Sigmoid colon (tissue), 7 donors: ENCODE measurements around the gene LHPP. TPM values are rescaled to one million over a fixed set of nuclear protein-coding genes. Genes with fewer than 3 reads are reported as not detected.

Experiments
- DNase-seq: peaks from one replicate; pipeline ENCODE4 v3.0.0-alpha.2; 2019
- H3K27ac ChIP-seq, 4 donors: fragments of 200-600 bp; sonication (generic); one replicate each; pipeline ENCODE4 v1.5.1; 2016 to 2019; ENCODE audit warnings: mild to moderate bottlenecking in 1 of 4
- H3K27me3 ChIP-seq, 3 donors: fragments of 200-600 bp; sonication (generic); one replicate each; pipeline ENCODE4 v1.5.1; 2019; ENCODE audit warnings: mild to moderate bottlenecking in 1 of 3
- H3K36me3 ChIP-seq, 4 donors: fragments of 200-600 bp; sonication (generic); one replicate each; pipeline ENCODE4 v1.5.1; 2016 to 2019
- H3K4me1 ChIP-seq, 4 donors: fragments of 200-600 bp; sonication (generic); one replicate each; pipeline ENCODE4 v1.5.1; 2017 to 2019
- H3K4me3 ChIP-seq, 4 donors: fragments of 200-600 bp; sonication (generic); one replicate each; pipeline ENCODE4 v1.5.1; 2017 to 2019; ENCODE audit warnings: mild to moderate bottlenecking in 2 of 4, moderate library complexity in 1 of 4
- H3K9me3 ChIP-seq, 4 donors: fragments of 200-600 bp in 3 of 4; sonication (generic) in 3 of 4; one replicate each; pipeline versions ENCODE4 v1.5.1 to v1.6.1; 2013 to 2019
- EP300 ChIP-seq, 4 donors: sonication (generic); formaldehyde crosslinking; IDR thresholded peaks; one replicate each; pipeline ENCODE4 v1.6.1; 2017; ENCODE audit warnings: antibody characterized with exemption in 4 of 4
- POLR2A ChIP-seq, 2 donors: fragments of 450-650 bp; IDR thresholded peaks; one replicate each; pipeline ENCODE4 v1.6.1; 2016; ENCODE audit warnings: antibody characterized with exemption in 2 of 2, mild to moderate bottlenecking in 2 of 2, moderate library complexity in 2 of 2
- POLR2AphosphoS5 ChIP-seq, 4 donors: sonication (generic); formaldehyde crosslinking; IDR thresholded peaks; one replicate each; pipeline ENCODE4 v1.6.1; 2017; ENCODE audit warnings: antibody characterized with exemption in 4 of 4
- WGBS, 2 donors: extraction: QIAGEN DNeasy Blood & Tissue Kit; methylation state at CpG; one replicate each; pipeline ENCODE4 v1.1.7; 2013; 5-methylcytosine and 5-hydroxymethylcytosine counted together
- intact Hi-C: fragments of 100-400 bp; cut with DNase I; formaldehyde crosslinking; loops from one replicate; pipeline ENCODE4 v1.15.1; 2023
- polyA plus RNA-seq, 3 donors: library from polyadenylated mRNA; stranded (reverse); fragments of 200-250 nt; gene quantifications; one replicate each; pipeline ENCODE4 v1.2.3, GENCODE V29; 2013
- total RNA-seq, 4 donors: library from RNA; depleted of rRNA; stranded (reverse); fragments of >200 nt; gene quantifications; one replicate each; pipeline ENCODE4 v1.1.0, GENCODE V29; 2016
- TF ChIP-seq, protein P1 (sequence below), 4 experiments: fragments of 450-650 bp in 3 of 4; fragments of 200-600 bp in 1 of 4; IDR thresholded peaks; one replicate each; pipeline ENCODE4 v1.5.1; 2016 to 2019; ENCODE audit warnings: antibody characterized with exemption in 4 of 4, mild to moderate bottlenecking in 3 of 4, moderate library complexity in 2 of 4
- donor health status: healthy with polysubstance abuse.
- donor health status: Bipolar disorder and iron deficiency.
- donor health status: healthy.

The LHPP gene
- total and polyA plus RNA-seq, 7 donors = 17.1 to 35.7 (median 20.6) TPM

DNA sequence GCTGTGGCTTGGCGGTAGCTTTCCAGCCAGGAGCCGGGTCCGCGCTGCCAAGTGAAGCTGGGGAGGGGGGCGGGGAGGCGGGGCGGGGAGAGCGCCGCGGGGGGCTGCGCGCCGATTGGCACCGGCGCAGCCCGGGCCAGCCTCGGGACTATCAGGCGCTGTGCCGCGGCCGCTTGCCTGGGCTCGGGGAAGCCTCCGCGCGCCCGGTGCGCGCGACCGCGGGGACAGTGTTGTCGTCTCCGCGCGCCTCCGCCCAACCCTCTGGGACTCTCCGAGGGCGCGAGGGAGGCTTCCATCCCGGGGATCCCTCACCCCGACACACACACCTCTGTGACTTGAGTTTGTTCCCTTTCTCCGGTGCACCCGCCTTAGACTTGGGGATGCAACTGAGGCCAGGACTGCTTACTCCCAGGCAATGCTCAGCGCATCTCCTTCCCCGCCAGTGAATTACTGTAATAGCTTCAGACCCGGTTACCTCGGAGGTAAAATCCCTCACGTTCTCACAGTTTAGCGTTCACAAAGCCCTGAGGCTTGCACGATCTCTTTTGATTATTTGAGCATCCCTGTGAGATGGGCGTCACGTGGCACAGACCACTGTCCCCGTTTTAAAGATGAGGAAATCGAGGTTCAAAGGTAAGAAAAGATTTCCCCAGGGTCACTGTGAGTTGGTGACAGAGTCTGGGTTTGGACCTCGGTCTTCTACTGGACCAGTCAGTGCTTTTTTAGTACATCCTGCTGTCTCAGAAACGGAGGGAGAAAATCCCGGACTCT, 11.4 kb upstream of the LHPP start, which contains the start of gene NKX1-2:
TSS of gene NKX1-2 (minus strand) at position 24 of the 771 bp plus-strand sequence. CDS start 92 bp downstream, outside the sequence.
- Histone ChIP-seq H3K27ac (no peak within 1 kb of the TSS), H3K9me3 (no peaks in the 10 kb centered on the region), H3K27me3 (peaks cover 48 to 98% (median 69%) of the 10 kb centered on the region in 3 donors), H3K36me3 (no peaks in the 10 kb centered on the region), H3K4me3 (peak within 1 kb of the TSS in 2 of 4 donors; percentile 25 to 35), H3K4me1 (peaks cover 0 to 36% (median 34%) of the 10 kb centered on the region in 4 donors)
- 3% methylated on average over 57 of the region's 57 CpGs for WGBS, 2 donors
- intact Hi-C loops = no loop called here
- TF ChIP-seq POLR2A (IDR thresholded peaks at IDR 0.05) (no peak), POLR2AphosphoS5 (IDR thresholded peaks at IDR 0.05) (no peak)
- DNase-seq = no peak

GRCh38 chr10:124450783-124451057, 10.9 kb upstream of the LHPP start:
- H3K4me1 ChIP-seq = peaks cover 0 to 36% (median 34%) of the 10 kb centered on the region in 4 donors
- intact Hi-C loops = no loop called here
- no peak for DNase-seq
- no peak overlapping the region for H3K4me3 ChIP-seq
- WGBS, 2 donors = 14 to 20% methylated on average over 5 of the region's 5 CpGs
- H3K27ac ChIP-seq = no peak overlapping the region
- no peaks in the 10 kb centered on the region for H3K9me3 ChIP-seq
- H3K36me3 ChIP-seq = no peaks in the 10 kb centered on the region
- H3K27me3 ChIP-seq = peaks cover 48 to 92% (median 69%) of the 10 kb centered on the region in 3 donors
- TF ChIP-seq POLR2A (IDR thresholded peaks at IDR 0.05) = no peak
- TF ChIP-seq EP300 (IDR thresholded peaks at IDR 0.05) = no peak
- TF ChIP-seq, protein P1, sequence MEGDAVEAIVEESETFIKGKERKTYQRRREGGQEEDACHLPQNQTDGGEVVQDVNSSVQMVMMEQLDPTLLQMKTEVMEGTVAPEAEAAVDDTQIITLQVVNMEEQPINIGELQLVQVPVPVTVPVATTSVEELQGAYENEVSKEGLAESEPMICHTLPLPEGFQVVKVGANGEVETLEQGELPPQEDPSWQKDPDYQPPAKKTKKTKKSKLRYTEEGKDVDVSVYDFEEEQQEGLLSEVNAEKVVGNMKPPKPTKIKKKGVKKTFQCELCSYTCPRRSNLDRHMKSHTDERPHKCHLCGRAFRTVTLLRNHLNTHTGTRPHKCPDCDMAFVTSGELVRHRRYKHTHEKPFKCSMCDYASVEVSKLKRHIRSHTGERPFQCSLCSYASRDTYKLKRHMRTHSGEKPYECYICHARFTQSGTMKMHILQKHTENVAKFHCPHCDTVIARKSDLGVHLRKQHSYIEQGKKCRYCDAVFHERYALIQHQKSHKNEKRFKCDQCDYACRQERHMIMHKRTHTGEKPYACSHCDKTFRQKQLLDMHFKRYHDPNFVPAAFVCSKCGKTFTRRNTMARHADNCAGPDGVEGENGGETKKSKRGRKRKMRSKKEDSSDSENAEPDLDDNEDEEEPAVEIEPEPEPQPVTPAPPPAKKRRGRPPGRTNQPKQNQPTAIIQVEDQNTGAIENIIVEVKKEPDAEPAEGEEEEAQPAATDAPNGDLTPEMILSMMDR (IDR thresholded peaks at IDR 0.05) = no peak
- TF ChIP-seq POLR2AphosphoS5 (IDR thresholded peaks at IDR 0.05) = no peak

GRCh38 chr10:124451276-124451675, 10.3 kb upstream of the LHPP start:
- WGBS, 2 donors = 24 to 48% methylated on average over 6 of the region's 6 CpGs
- Histone ChIP-seq H3K4me1 (peaks cover 0 to 36% (median 34%) of the 10 kb centered on the region in 4 donors), H3K27me3 (peaks cover 44 to 87% (median 67%) of the 10 kb centered on the region in 3 donors), H3K9me3 (no peaks in the 10 kb centered on the region), H3K27ac (no peak overlapping the region), H3K36me3 (no peaks in the 10 kb centered on the region), H3K4me3 (no peak overlapping the region)
- intact Hi-C loops = no loop called here
- TF ChIP-seq, protein P1 (IDR thresholded peaks at IDR 0.05) = no peak
- TF ChIP-seq POLR2AphosphoS5 (IDR thresholded peaks at IDR 0.05) (no peak), EP300 (IDR thresholded peaks at IDR 0.05) (no peak), POLR2A (IDR thresholded peaks at IDR 0.05) (no peak)
- DNase-seq = no peak

DNA sequence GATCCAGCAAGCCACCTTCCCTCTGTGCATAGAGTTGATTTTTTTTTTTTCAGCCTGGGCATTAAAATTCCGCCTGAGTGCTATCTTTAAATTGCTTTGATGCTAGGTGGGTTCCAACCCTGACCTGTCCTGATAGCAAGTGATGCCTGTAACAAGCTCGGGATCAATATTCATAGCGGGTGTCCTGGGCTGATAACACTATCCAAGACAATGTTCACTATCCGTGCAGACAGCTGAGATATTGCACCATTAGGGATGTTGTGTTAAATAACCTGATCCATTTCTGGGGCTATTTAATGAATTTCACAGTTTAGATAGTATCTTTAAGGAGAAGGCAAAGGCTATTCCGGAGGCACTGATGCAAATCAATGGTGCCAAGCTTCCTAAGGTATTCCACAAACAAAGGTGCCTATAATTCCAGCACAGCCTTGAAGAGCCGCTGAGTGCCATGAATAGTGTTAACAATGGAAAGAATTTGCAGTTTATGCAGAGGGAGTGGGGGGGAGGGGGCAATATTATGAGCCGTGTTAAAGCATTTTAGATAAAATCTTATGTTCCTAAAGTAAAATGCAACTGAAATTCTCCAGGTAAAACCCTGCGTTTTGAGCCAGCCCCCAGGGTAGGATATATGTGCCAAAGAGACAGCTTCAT, 7.5 kb upstream of the LHPP start:
- TF ChIP-seq POLR2AphosphoS5 (IDR thresholded peaks at IDR 0.05) = no peak
- no peak for TF ChIP-seq EP300 (IDR thresholded peaks at IDR 0.05)
- TF ChIP-seq POLR2A (IDR thresholded peaks at IDR 0.05) = no peak
- Histone ChIP-seq H3K36me3 (no peaks in the 10 kb centered on the region), H3K27ac (no peak overlapping the region), H3K9me3 (no peaks in the 10 kb centered on the region), H3K27me3 (peaks cover 17 to 59% (median 39%) of the 10 kb centered on the region in 3 donors), H3K4me1 (peaks cover 0 to 14% (median 13%) of the 10 kb centered on the region in 4 donors), H3K4me3 (no peak overlapping the region)
- WGBS, 2 donors = 26 to 39% methylated on average over 8 of the region's 8 CpGs
- no peak for DNase-seq
- intact Hi-C loops = no loop called here

DNA sequence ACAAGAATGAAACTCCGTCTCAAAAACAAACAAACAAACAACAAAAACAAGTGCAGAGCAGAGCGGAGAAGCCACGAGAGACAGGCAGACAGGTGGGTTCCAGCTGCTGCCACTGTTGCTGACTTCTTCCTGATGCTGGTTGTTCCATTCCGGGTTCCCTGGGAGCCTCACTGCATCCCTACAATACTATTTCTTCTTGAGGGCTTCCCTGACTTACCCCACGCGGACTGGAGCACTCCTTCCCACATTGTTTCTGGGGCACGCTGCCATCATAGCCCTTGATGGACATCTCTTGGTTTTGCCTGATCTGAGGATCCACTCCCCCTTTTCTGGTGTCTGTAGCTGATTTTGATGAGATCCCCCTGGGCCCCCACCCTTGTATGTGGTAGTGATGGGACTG, 6.2 kb upstream of the LHPP start:
- TF ChIP-seq POLR2A (IDR thresholded peaks at IDR 0.05) = no peak
- TF ChIP-seq POLR2AphosphoS5 (IDR thresholded peaks at IDR 0.05) = no peak
- TF ChIP-seq EP300 (IDR thresholded peaks at IDR 0.05) = no peak
- TF ChIP-seq, protein P1 (IDR thresholded peaks at IDR 0.05) = no peak
- peaks cover 7 to 45% (median 25%) of the 10 kb centered on the region in 3 donors for H3K27me3 ChIP-seq
- DNase-seq = no peak
- H3K27ac ChIP-seq = no peak overlapping the region
- intact Hi-C loops = no loop called here
- H3K36me3 ChIP-seq = no peaks in the 10 kb centered on the region
- 68 to 76% methylated on average over 7 of the region's 7 CpGs for WGBS, 2 donors
- H3K4me3 ChIP-seq = no peak overlapping the region
- H3K9me3 ChIP-seq = no peaks in the 10 kb centered on the region
- no peaks in the 10 kb centered on the region for H3K4me1 ChIP-seq
